Activated T-helper 1 cell treated with anti-CD3 and anti-CD28 coated beads, Interleukin-12 subunit alpha, Interleukin-12 subunit beta, Interleukin-2, Interleukin-4 antibody, amounts not matched to agents 30 ng/mL and 10 ng/mL and 1 ng/mL, durations not matched to agents 14 hours and 24 hours and 36 hours (primary cell): ENCODE results near the gene RGS3. TPM values are rescaled to one million over a fixed set of nuclear protein-coding genes. Genes with fewer than 3 reads are reported as not detected.
"Not testable (repeated sequence)": the region's sequence is repeated elsewhere in the genome, so short reads cannot be mapped to it uniquely, and the experiment has no call there.

Experiments used
- DNase-seq: peaks from one replicate; pipeline ENCODE4 v3.0.0; 2021; ENCODE audit warnings: low spot score
- H3K27ac Mint-ChIP-seq: one replicate; pipeline ENCODE4 v1.8.0; 2021; ENCODE audit warnings: mild to moderate bottlenecking, mixed read lengths
- H3K27me3 Mint-ChIP-seq: one replicate; pipeline ENCODE4 v1.8.0; 2022; ENCODE audit warnings: mild to moderate bottlenecking, moderate library complexity, mixed read lengths; ENCODE audit not compliant: insufficient read depth
- H3K36me3 Mint-ChIP-seq: one replicate; pipeline ENCODE4 v1.8.0; 2021; ENCODE audit warnings: low read depth, mixed read lengths
- H3K4me1 Mint-ChIP-seq: one replicate; pipeline ENCODE4 v1.8.0; 2021; ENCODE audit warnings: low read depth, mixed read lengths
- H3K4me3 Mint-ChIP-seq: one replicate; pipeline ENCODE4 v1.8.0; 2021; ENCODE audit warnings: mild to moderate bottlenecking, moderate library complexity, mixed read lengths
- H3K9me3 Mint-ChIP-seq: one replicate; pipeline ENCODE4 v1.8.0; 2021; ENCODE audit warnings: mixed read lengths
- intact Hi-C: fragments of 100-400 bp; cut with micrococcal nuclease; formaldehyde crosslinking; loops from one replicate; pipeline ENCODE4 v1.15.1; 2024
- total RNA-seq: library from RNA; stranded (reverse); gene quantifications from 2 replicates; pipeline ENCODE4 v1.2.3, GENCODE V29; 2022

Gene RGS3
- total RNA-seq, 1 donor from 2014 or later: 128 TPM

DNA sequence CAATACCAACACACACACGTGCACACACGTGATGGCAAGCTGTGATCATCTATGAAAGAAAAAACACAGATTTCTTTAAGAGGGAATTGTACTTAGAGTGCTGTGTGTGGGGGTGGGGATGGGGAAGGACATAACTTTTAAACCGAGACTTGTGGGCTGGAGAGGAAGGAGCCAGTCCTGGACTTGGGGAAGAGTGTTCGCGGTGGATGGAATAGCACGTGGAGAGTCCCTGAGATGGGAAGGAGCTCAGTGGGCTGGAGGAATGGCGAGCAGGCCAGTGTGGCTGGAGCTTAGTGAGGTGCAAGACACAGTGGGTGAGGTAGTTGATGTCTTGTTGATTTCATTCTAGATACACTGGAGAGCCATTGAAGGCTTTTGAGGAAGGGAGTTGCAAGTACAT lies 78.5 kb downstream of the RGS3 start:
- peaks cover 59% of the 10 kb centered on the region for H3K36me3 Mint-ChIP-seq
- no peak overlapping the region for H3K27ac Mint-ChIP-seq
- DNase-seq: no peak
- H3K9me3 Mint-ChIP-seq: no peaks in the 10 kb centered on the region
- no peaks in the 10 kb centered on the region for H3K27me3 Mint-ChIP-seq
- H3K4me3 Mint-ChIP-seq: no peak overlapping the region
- peaks cover 10% of the 10 kb centered on the region for H3K4me1 Mint-ChIP-seq
- intact Hi-C loops: no loop called here

DNA sequence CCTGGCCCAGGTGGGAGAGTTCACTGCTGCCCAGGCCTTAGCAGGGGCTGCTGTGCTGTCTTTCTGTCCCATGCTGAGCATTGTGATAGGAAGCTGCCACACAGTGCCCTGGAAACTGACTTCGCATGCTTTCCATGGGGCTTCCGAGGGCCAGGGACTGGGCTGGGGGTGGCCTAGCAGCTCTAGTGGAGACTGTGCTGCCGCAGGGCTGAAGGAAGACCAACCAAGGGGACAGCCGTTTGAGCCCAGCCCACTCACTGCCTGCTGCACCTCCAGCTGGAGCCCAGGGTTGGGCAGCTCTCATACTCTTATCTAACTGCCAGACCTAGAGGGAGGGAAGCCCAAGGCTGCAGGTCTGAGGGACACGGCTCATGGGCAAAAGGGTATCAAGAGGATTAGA lies 79.2 kb downstream of the RGS3 start:
- Mint-ChIP-seq H3K4me1 (peaks cover 18% of the 10 kb centered on the region), H3K27me3 (no peaks in the 10 kb centered on the region)

DNA sequence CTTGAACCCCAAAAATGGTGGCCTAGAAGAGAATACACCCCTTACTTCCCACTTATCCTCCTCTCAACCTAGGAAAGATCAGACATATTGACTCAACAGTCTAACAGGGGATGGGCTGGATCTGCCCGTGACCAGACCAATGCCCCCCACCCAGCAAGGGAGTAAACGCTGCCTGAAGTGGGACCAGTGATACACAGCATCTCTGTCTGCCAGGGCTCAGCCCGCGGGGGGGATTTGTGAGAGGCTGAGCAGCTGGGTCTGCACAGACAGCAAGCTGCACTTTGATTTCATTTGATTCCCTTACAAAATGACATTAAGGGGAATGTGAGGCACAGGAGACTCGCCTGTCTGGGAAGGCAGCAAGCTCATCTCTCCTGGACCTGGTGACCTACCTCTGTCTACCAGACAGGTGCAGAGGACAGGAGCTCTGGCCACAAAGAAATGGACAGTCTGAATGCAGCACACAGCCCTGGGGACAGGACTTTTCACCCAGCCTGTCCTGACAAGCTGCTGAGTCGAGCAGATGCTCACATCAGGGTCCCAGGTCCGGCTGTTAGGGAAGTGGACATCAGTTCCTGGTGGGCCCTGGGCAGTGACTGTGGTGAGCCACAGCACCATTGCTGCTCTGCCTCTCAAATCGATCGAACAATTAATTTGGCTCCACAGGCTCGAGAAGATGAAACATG lies 79.9 kb downstream of the RGS3 start:
- H3K4me1 Mint-ChIP-seq: peaks cover 25% of the 10 kb centered on the region
- peaks cover 59% of the 10 kb centered on the region for H3K36me3 Mint-ChIP-seq
- H3K27me3 Mint-ChIP-seq: no peaks in the 10 kb centered on the region

More for the DNA sequence above, 79.2 kb downstream of the RGS3 start:
- Mint-ChIP-seq H3K9me3 (no peaks in the 10 kb centered on the region), H3K36me3 (peaks cover 56% of the 10 kb centered on the region), H3K4me3 (no peak overlapping the region), H3K27ac (no peak overlapping the region)
- DNase-seq: no peak
- intact Hi-C loops: no loop called here

DNA sequence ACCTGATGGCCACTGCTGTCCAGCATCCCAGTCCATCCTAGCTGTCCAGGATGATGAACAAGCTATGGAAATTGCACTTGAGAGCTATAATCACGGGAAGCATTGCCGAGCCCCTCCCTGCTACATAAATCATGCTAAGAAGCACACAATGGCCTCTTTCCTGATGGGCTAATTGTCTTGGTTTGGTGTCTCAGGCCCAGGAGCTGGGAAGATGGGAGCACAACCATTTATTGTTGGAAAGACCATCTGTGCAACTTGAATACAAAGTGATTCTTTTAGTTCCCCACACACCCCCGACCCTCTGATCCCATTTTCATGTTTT lies 80.4 kb downstream of the RGS3 start:
- Mint-ChIP-seq H3K4me1 (peaks cover 27% of the 10 kb centered on the region), H3K36me3 (peaks cover 58% of the 10 kb centered on the region), H3K27me3 (no peaks in the 10 kb centered on the region), H3K4me3 (no peak overlapping the region), H3K9me3 (no peaks in the 10 kb centered on the region), H3K27ac (no peak overlapping the region)
- DNase-seq: no peak
- intact Hi-C loops: no loop called here

More for the DNA sequence above, 79.9 kb downstream of the RGS3 start:
- intact Hi-C loops: no loop called here
- H3K9me3 Mint-ChIP-seq: no peaks in the 10 kb centered on the region
- no peak overlapping the region for H3K27ac Mint-ChIP-seq
- no peak overlapping the region for H3K4me3 Mint-ChIP-seq
- DNase-seq: no peak

DNA sequence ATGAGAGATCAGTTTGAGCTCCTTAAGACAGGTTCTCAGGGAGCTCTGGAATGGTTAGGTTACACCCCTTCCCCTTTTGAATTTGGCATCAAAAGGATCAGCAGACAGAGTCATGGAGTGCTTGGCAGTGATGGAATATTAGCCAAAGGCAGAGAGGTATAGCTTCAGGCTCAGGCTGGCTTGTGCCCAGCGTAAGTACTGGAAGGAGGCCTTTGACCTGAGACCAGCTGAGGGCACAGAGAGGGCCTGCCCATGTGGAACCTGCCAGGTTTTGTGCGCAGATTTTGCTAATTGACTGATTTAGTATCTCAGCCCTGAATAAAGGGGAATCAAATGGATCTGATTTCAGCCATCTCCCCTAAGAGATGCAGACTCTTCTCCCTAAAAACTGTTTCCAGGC lies 81.5 kb downstream of the RGS3 start:
- intact Hi-C loops: no loop called here
- Mint-ChIP-seq H3K4me3 (no peak overlapping the region), H3K27me3 (no peaks in the 10 kb centered on the region), H3K36me3 (peaks cover 58% of the 10 kb centered on the region), H3K9me3 (no peaks in the 10 kb centered on the region), H3K27ac (no peak overlapping the region), H3K4me1 (peaks cover 33% of the 10 kb centered on the region)
- no peak for DNase-seq

DNA sequence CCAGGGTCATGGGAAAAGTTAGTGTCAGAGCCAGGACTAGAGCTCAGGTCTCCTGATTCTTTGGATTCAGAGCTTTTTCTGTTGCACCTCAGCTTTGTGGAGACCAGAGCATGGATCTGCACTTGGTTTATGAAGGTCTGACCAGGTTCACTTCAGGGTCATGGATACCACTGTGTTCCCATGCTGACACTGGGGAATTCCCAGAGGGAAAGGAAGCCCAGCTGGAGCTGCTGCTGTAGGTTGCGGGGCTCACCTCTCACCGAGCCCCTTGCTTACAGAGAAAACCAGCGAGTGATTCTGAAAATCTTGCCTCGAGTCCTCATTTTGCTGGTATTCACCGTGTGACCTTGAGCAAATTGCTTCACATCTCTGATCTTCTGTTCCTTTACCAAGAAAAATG lies 83.0 kb downstream of the RGS3 start:
- DNase-seq: no peak
- Mint-ChIP-seq H3K4me3 (no peak overlapping the region), H3K4me1 (peaks cover 33% of the 10 kb centered on the region), H3K27me3 (no peaks in the 10 kb centered on the region), H3K9me3 (no peaks in the 10 kb centered on the region), H3K27ac (no peak overlapping the region), H3K36me3 (peaks cover 54% of the 10 kb centered on the region)
- intact Hi-C loops: no loop called here

DNA sequence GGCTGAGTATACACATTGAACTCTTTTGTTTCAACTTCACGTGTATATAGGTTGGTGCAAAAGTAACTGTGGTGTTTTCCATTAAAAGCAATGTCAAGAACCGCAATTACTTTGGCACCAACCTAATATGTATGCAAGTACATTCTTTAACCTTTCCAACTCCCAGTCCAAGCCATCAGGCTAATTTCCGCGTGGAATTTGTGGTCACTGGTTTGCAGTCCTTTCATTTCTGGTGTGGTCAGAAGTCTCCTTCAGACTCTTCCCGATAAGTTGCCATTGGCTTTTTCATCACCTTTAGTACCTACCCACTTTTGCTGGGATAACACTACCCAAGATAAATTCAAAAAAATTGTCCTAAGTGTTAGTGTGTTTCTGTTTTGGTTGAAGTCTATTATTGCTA lies 84.0 kb downstream of the RGS3 start:
- Mint-ChIP-seq H3K9me3 (no peaks in the 10 kb centered on the region), H3K4me1 (peaks cover 26% of the 10 kb centered on the region), H3K36me3 (peaks cover 45% of the 10 kb centered on the region), H3K27ac (peak overlapping the region; percentile 92), H3K4me3 (no peak overlapping the region), H3K27me3 (no peaks in the 10 kb centered on the region)
- intact Hi-C loops: no loop called here
- no peak for DNase-seq

DNA sequence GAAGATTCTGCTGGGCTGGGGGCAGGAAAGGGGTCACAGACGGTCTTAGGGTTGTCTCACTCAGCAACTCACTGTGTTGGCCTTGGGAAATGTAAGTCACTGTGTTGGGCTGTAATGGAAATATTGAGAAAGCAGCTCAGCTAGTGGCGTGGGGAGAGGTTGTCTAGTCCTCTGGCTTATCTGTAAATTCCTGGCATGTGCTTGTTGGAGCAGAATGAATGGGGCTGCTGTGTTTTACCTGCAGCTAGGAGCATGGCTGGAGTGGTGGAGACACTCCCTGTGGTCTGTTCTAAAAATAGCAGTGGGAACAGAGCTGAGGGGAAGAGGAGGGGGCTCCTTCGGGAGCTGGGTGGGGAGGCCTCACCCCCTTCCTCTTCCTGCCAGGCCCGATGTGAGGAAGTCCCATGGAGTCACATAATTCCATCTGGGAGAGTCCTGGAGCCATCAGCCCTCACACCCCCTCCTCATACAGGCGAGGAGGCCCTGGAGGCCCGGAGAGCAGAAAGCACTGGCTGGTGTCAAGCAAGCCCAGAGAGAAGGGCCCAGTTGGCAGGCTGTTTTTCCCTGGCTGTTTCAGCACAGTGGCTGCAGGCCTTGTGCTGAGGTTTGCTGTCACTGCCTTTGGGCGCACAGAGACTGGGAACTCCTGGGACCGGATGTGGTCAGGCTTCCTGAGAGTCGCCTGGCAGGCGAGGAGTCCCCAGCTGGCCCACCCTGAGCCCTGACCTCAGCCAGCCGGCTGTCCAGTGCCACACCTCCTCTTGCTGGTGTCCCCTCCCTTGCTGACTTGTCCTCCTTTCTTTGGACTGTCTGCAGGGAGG lies 84.9 kb downstream of the RGS3 start:
- Mint-ChIP-seq H3K36me3 (peaks cover 40% of the 10 kb centered on the region), H3K27me3 (no peaks in the 10 kb centered on the region), H3K9me3 (no peaks in the 10 kb centered on the region), H3K4me1 (peaks cover 26% of the 10 kb centered on the region), H3K4me3 (peak overlapping the region; percentile 23), H3K27ac (peak overlapping the region; percentile 92)
- DNase-seq: no peak
- intact Hi-C loops: loop anchor here (1.0 to 2.0 kb wide), 4 partner anchors 8 to 66 kb away; no protein-coding TSS in a partner anchor

DNA sequence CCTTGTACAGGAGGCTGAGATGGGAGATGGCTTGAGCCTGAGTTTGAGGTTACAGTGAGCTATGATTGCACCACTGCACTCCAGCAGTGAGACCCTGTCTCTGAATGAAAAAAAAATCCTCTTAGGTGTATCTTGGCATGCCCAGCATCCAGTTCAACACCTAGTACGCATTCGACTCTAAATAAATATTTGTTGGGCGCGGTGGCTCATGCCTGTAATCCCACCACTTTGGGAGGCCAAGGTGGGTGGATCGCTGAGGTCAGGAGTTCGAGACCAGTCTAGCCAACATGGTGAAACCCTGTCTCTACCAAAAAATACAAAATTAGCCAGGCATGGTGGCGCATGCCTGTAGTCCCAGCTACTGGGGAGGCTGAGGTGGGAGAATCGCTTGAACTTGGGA lies 86.4 kb downstream of the RGS3 start:
- peaks cover 29% of the 10 kb centered on the region for H3K4me1 Mint-ChIP-seq
- peak overlapping the region; percentile 24 for H3K27ac Mint-ChIP-seq
- not testable (repeated sequence) for H3K27me3 Mint-ChIP-seq, H3K9me3 Mint-ChIP-seq, DNase-seq, H3K4me3 Mint-ChIP-seq
- intact Hi-C loops: loop anchor here (2.0 kb wide), 1 partner anchor 65 kb away; no protein-coding TSS in a partner anchor
- peaks cover 34% of the 10 kb centered on the region for H3K36me3 Mint-ChIP-seq

DNA sequence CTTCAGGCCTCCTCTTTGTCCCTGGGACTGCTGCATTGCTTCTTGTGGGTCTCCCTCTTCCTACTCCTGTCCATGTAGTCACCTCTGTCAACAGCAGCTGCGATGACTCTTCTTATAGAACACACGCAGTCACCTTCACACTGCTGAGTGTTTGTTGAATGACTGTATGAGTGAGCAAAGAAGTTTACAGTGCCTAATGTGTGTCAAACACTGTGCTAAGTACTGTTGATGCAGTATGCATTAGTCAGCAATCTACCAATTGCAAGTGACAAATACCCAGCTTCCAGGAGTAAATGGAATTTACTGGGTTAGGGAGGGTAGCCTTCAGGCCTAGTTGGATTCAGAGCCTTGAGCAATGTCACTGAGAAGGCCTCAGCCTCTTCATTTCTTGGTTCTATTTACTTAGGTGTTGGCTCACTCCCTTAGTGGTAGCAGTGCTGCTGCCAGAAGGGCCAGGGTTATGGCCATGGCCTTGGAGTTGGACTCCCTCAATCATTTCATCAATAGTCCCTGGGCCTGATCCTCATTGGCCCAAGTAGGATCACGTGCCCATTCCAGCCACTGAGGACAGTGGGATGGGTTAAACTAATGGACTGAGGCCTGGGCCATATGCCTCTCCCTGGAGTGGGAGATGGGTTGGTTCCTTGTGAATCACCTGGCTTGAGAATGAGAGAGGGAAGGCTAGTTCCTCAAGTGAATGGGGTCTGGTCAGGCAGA lies 93.5 kb downstream of the RGS3 start:
- H3K4me1 Mint-ChIP-seq: peaks cover 33% of the 10 kb centered on the region
- no peak for DNase-seq
- no peak overlapping the region for H3K4me3 Mint-ChIP-seq
- H3K9me3 Mint-ChIP-seq: no peaks in the 10 kb centered on the region
- H3K27me3 Mint-ChIP-seq: peaks cover 1% of the 10 kb centered on the region
- peaks cover 12% of the 10 kb centered on the region for H3K36me3 Mint-ChIP-seq
- H3K27ac Mint-ChIP-seq: peak overlapping the region; percentile 49
- intact Hi-C loops: loop anchor here (1.0 to 2.0 kb wide), 2 partner anchors 9 to 22 kb away; no protein-coding TSS in a partner anchor

DNA sequence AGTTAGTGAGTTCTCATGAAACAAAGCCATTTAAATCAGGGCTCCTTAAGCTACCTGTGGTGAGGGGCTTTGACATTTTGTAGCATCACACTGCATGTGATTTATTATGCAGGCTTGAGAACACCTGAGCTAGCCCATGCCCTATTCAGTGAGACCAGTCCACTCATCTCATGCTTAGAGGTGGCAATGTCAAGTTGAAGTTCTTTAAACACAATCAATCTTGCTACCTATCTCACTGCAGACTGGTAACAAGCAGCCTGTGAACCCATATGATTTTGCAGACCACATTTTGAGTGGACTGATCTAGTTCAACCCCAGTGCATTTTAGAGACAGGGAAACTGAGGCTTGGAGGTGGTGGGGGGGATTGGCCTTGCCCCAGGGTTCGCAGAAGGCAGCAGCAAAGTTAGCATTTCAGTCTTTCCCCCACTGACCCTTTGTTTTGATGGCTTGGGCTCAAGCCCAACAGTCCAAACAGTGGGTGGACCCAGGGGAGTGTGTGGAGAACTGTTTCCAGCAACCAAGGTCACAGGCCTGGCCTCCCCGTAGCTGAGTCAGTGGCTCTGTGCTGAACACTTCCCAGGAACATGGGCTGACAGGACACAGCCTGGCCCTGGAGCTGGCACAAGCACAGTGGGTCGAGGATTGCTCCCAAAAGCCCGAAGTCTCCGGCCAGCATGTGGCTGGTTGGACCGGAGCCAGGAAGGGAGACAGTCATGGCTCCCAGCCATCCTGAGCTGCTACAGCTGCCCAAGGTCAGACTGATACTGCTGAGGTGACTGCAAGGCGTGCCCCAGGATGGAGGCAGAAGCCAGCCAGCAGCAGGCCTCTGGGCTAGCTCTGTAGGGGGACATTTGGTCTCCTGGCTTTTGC lies 95.3 kb downstream of the RGS3 start:
- intact Hi-C loops: no loop called here
- DNase-seq: no peak
- Mint-ChIP-seq H3K27ac (no peak overlapping the region), H3K27me3 (peaks cover 4% of the 10 kb centered on the region), H3K9me3 (no peaks in the 10 kb centered on the region), H3K36me3 (peaks cover 13% of the 10 kb centered on the region), H3K4me1 (peaks cover 33% of the 10 kb centered on the region), H3K4me3 (no peak overlapping the region)
